ENCODE data around the gene RHEX.

GRCh38 chr1:206074839-206075238 is 21.9 kb downstream of the RHEX start:
- TF ChIP-seq CTCF (IDR thresholded peaks at IDR 0.05) (no peak), POLR2A (IDR thresholded peaks at IDR 0.05) (no peak)

All from heart left ventricle (tissue), 13 donors.